Measurements from ENCODE around the gene NUCKS1. TPM values are rescaled to one million over a fixed set of nuclear protein-coding genes. Genes with fewer than 3 reads are reported as not detected.

Gene NUCKS1
- total and polyA plus RNA-seq, 2 of the 13 experiments (the other 11 are each of a cell fraction or from before 2014, with no cell fraction given) = 35.5 to 117 TPM

- no peak for TF ChIP-seq ZBTB3 (CRISPR knock-in tag; IDR thresholded peaks at IDR 0.05; ENCODE audit: borderline replicate concordance, low read depth)
- TF ChIP-seq, protein P1, sequence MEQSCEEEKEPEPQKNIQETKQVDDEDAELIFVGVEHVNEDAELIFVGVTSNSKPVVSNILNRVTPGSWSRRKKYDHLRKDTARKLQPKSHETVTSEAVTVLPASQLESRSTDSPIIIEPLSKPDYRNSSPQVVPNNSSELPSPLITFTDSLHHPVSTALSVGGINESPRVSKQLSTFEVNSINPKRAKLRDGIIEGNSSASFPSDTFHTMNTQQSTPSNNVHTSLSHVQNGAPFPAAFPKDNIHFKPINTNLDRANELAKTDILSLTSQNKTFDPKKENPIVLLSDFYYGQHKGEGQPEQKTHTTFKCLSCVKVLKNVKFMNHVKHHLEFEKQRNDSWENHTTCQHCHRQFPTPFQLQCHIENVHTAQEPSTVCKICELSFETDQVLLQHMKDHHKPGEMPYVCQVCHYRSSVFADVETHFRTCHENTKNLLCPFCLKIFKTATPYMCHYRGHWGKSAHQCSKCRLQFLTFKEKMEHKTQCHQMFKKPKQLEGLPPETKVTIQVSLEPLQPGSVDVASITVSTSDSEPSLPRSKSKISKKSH (CRISPR knock-in tag; IDR thresholded peaks at IDR 0.05; ENCODE audit: borderline replicate concordance) = no peak
- 0 out of 2 replicates have a peak, but pooled peaks have one; percentile 20 for TF ChIP-seq ZNF33A (CRISPR knock-in tag; IDR thresholded peaks at IDR 0.05; ENCODE audit: borderline replicate concordance)
- peak in 1 of 2 experiments; percentile 57; a peak in 1 of 4 replicates for TF ChIP-seq HMGXB4 (CRISPR knock-in tag; IDR thresholded peaks at IDR 0.05; ENCODE audit: borderline replicate concordance in 1 of 2, low read depth in 1 of 2)
- TF ChIP-seq RAD21 (CRISPR knock-in tag; IDR thresholded peaks at IDR 0.05) = peak; percentile 81
Measured at GRCh38 chr1:205711105-205712048, 38.6 kb downstream of the NUCKS1 start (continued).

Measured in HepG2 (cell line).